OCI-M2 (cell line): ENCODE measurements around the gene CLPTM1L.
"Not testable (repeated sequence)": the region's sequence is repeated elsewhere in the genome, so short reads cannot be mapped to it uniquely, and the experiment has no call there.

Source experiments
- DNase-seq: peaks from one replicate; lab custom pipeline; 2025; ENCODE audit not compliant: unreplicated experiment; lab: John Stamatoyannopoulos, UW

CLPTM1L gene

GRCh38 chr5:1380910-1381309 is 36.0 kb upstream of the CLPTM1L start:
- no peak for DNase-seq

GRCh38 chr5:1380011-1380817 is 35.3 kb upstream of the CLPTM1L start:
- DNase-seq = no peak

- no peak for DNase-seq
Measured at GRCh38 chr5:1378866-1379659, 34.2 kb upstream of the CLPTM1L start.

GRCh38 chr5:1378096-1378495 is 33.2 kb upstream of the CLPTM1L start:
- no peak for DNase-seq

- DNase-seq = no peak
Measured at GRCh38 chr5:1376981-1377380, 32.1 kb upstream of the CLPTM1L start.

- DNase-seq = no peak
Measured at GRCh38 chr5:1375871-1376810, 31.2 kb upstream of the CLPTM1L start.

- no peak for DNase-seq
Measured at GRCh38 chr5:1374679-1375055, 29.8 kb upstream of the CLPTM1L start.

GRCh38 chr5:1374030-1374678 is 29.3 kb upstream of the CLPTM1L start:
- DNase-seq = no peak

GRCh38 chr5:1371972-1372342 is 27.1 kb upstream of the CLPTM1L start:
- DNase-seq = not testable (repeated sequence)

- no peak for DNase-seq
Measured at GRCh38 chr5:1371218-1371971, 26.5 kb upstream of the CLPTM1L start.

- DNase-seq = no peak
Measured at GRCh38 chr5:1370006-1370405, 25.1 kb upstream of the CLPTM1L start.

- no peak for DNase-seq
Measured at GRCh38 chr5:1368756-1369155, 23.9 kb upstream of the CLPTM1L start.

- no peak for DNase-seq
Measured at GRCh38 chr5:1368236-1368635, 23.3 kb upstream of the CLPTM1L start.

GRCh38 chr5:1367149-1367548 is 22.2 kb upstream of the CLPTM1L start:
- DNase-seq = no peak

- DNase-seq = no peak
Measured at GRCh38 chr5:1366514-1366913, 21.6 kb upstream of the CLPTM1L start.

GRCh38 chr5:1364211-1364610 is 19.3 kb upstream of the CLPTM1L start:
- DNase-seq = no peak

- no peak for DNase-seq
Measured at GRCh38 chr5:1363581-1363980, 18.7 kb upstream of the CLPTM1L start.

GRCh38 chr5:1363160-1363559 is 18.3 kb upstream of the CLPTM1L start:
- no peak for DNase-seq

GRCh38 chr5:1362242-1363015 is 17.5 kb upstream of the CLPTM1L start:
- no peak for DNase-seq
